Activated naive CD8-positive, alpha-beta T cell treated with anti-CD3 and anti-CD28 coated beads, Interleukin-2, amount 50 U/mL, for 24 hours (primary cell): ENCODE data around the gene UBE4B.
"Not testable (repeated sequence)": the region's sequence is repeated elsewhere in the genome, so short reads cannot be mapped to it uniquely, and the experiment has no call there.

ENCODE experiments used
- ATAC-seq: fragments of 150-1000 bp; cut with Tn5 transposase; one replicate; pipeline ENCODE4 v1.10.0; 2021
- DNase-seq: peaks from one replicate; pipeline ENCODE4 v3.0.0; 2021
- H3K27ac Mint-ChIP-seq: one replicate; pipeline ENCODE4 v1.8.0; 2021; ENCODE audit warnings: mild to moderate bottlenecking, mixed read lengths
- H3K27me3 Mint-ChIP-seq: one replicate; pipeline ENCODE4 v1.8.0; 2021; ENCODE audit warnings: mixed read lengths
- H3K36me3 Mint-ChIP-seq: one replicate; pipeline ENCODE4 v1.8.0; 2021; ENCODE audit warnings: low read depth, mixed read lengths
- H3K4me1 Mint-ChIP-seq: one replicate; pipeline ENCODE4 v1.8.0; 2021; ENCODE audit warnings: mixed read lengths
- H3K4me3 Mint-ChIP-seq: one replicate; pipeline ENCODE4 v1.8.0; 2021; ENCODE audit warnings: mild to moderate bottlenecking, moderate library complexity, mixed read lengths
- H3K9me3 Mint-ChIP-seq: one replicate; pipeline ENCODE4 v1.8.0; 2021; ENCODE audit warnings: mixed read lengths

Gene UBE4B

GRCh38 chr1:10032590-10033358 is at the start of gene UBE4B:
Gene UBE4B (plus strand): TSS chr1:10032958. CDS start chr1:10033671, 713 bp downstream.
- Mint-ChIP-seq H3K4me3 (peak within 1 kb of the TSS; percentile 91), H3K27me3 (no peaks in the 10 kb centered on the region), H3K36me3 (no peaks in the 10 kb centered on the region), H3K4me1 (peaks cover 22% of the 10 kb centered on the region), H3K9me3 (no peaks in the 10 kb centered on the region), H3K27ac (peak within 1 kb of the TSS; percentile 94)
- peak; percentile 99 for DNase-seq
- ATAC-seq = peak; percentile 97

GRCh38 chr1:9984253-9984652 is 48.5 kb upstream of the UBE4B start:
- H3K27ac Mint-ChIP-seq = no peak overlapping the region
- peaks cover 6% of the 10 kb centered on the region for H3K36me3 Mint-ChIP-seq
- H3K27me3 Mint-ChIP-seq = no peaks in the 10 kb centered on the region
- DNase-seq (no peak), ATAC-seq (no peak)
- no peak overlapping the region for H3K4me3 Mint-ChIP-seq
- H3K4me1 Mint-ChIP-seq = no peaks in the 10 kb centered on the region
- H3K9me3 Mint-ChIP-seq = no peaks in the 10 kb centered on the region

DNA sequence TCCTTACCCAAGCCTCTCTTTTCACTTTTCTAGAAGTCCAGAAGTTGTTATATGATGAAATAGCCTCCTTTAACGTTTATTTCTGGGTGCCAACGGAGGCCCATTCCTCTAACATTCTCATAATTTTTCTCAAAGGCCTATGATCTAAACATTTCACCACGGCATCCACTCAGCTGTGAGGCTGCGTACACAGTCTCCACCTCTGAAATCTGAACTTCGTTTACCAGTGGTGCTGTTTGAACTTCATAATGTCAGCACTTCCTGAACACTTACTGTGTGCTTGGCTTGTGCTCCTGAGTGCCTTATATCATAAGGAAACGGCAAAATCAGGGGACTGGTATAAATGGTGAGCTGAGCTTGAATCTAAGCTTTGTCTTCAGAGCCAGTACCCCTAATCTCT is 47.8 kb upstream of the UBE4B start:
- H3K27me3 Mint-ChIP-seq = no peaks in the 10 kb centered on the region
- no peak for DNase-seq
- no peak overlapping the region for H3K27ac Mint-ChIP-seq
- H3K4me3 Mint-ChIP-seq = no peak overlapping the region
- no peaks in the 10 kb centered on the region for H3K9me3 Mint-ChIP-seq
- peaks cover 6% of the 10 kb centered on the region for H3K36me3 Mint-ChIP-seq
- ATAC-seq = no peak
- no peaks in the 10 kb centered on the region for H3K4me1 Mint-ChIP-seq

GRCh38 chr1:9989773-9990172 is 43.0 kb upstream of the UBE4B start:
- Mint-ChIP-seq H3K36me3 (no peaks in the 10 kb centered on the region), H3K27ac (no peak overlapping the region), H3K4me3 (no peak overlapping the region), H3K9me3 (no peaks in the 10 kb centered on the region), H3K4me1 (peaks cover 2% of the 10 kb centered on the region), H3K27me3 (peaks cover 7% of the 10 kb centered on the region)
- DNase-seq (no peak), ATAC-seq (no peak)

GRCh38 chr1:9990944-9991343 is 41.8 kb upstream of the UBE4B start:
- H3K9me3 Mint-ChIP-seq = no peaks in the 10 kb centered on the region
- H3K27ac Mint-ChIP-seq = no peak overlapping the region
- DNase-seq (no peak), ATAC-seq (no peak)
- H3K4me3 Mint-ChIP-seq = no peak overlapping the region
- H3K27me3 Mint-ChIP-seq = peaks cover 9% of the 10 kb centered on the region
- H3K4me1 Mint-ChIP-seq = peaks cover 2% of the 10 kb centered on the region
- H3K36me3 Mint-ChIP-seq = no peaks in the 10 kb centered on the region

- DNase-seq (no peak), ATAC-seq (no peak)
- Mint-ChIP-seq H3K4me3 (no peak overlapping the region), H3K27ac (no peak overlapping the region), H3K9me3 (no peaks in the 10 kb centered on the region), H3K4me1 (peaks cover 4% of the 10 kb centered on the region), H3K27me3 (peaks cover 16% of the 10 kb centered on the region), H3K36me3 (no peaks in the 10 kb centered on the region)
Observed at GRCh38 chr1:9992910-9993309, 39.8 kb upstream of the UBE4B start.

DNA sequence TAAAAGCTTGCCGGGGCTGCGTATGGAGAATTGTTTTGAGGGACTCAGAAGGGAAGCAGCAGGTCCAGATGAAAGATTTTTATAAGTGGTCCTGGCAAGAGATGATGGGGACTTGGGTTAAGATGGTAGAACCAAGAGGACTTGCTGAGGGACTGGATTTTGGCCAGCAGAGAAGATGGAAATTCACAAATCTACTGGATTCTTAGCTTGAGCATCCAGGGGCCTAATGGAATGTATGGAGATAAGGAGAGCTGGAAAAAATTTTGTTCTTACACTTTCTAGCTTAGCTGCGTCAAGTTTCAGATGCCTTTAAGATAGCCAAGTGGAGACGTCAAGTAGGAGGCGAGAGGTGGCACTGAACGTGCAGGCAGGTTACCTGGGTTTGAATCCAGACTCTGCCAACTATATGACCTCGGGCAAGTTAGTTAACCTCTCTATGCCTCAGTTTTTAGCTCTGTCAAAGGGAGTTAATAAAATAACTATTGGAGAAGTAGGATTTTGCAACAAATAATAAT is 39.1 kb upstream of the UBE4B start:
- Mint-ChIP-seq H3K27ac (no peak overlapping the region), H3K4me1 (peaks cover 6% of the 10 kb centered on the region), H3K36me3 (no peaks in the 10 kb centered on the region), H3K27me3 (peaks cover 23% of the 10 kb centered on the region), H3K4me3 (no peak overlapping the region), H3K9me3 (peaks cover under 1% of the 10 kb centered on the region)
- no peak for DNase-seq
- no peak for ATAC-seq

DNA sequence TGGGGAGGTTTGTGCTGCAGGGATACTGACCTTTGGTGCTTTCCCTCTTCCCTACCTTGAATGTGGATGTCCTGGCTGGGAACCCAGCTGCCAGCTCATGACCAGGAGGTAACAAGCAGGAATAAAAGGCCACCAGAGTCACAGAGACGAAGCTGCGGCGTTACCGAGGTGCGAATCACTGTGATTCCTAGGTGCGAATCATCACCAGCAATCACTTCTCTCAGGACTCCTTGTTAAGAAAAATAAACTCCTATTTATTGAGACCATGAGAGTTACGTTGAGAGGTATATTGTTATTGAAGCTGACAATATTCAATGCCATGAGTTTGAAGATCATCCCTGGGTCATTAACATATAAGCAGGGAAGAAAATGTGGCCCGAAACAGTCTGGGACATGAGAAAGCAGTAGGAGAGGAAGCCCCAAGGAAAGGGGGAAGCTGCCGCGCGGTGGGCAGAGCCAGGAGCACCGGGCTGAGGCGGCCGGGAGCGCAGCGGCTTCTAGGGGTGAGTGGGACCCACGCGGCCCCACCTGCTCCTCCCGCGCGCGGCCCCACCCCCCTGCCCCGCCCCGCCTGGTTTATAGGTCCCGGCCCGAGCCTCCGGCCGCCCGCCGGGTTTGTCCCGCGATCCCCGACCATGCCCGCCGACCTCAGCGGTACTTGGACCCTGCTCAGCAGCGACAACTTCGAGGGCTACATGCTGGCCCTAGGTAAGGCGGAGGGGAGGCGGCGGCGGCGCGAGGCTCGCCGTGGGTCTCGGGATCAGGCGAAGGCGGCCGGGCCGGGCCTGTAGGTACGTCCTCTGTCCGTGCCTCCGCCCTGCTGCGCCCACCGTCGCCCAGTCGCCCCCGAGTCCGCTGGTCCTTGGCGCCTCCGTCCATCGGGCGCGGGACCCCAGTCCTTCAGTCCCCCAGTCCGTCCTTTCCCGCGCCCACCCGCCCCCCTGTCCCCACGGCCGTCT is 35.9 kb upstream of the UBE4B start, which contains the start of gene RBP7:
RBP7 (plus strand) TSS at position 605 of the 959 bp plus-strand sequence; CDS start at position 636, 31 bp downstream.
- H3K27ac Mint-ChIP-seq = no peak within 1 kb of the TSS
- DNase-seq = peak; percentile 12

GRCh38 chr1:10001016-10001665 is 31.6 kb upstream of the UBE4B start:
- peaks cover 4% of the 10 kb centered on the region for H3K9me3 Mint-ChIP-seq
- ATAC-seq = no peak
- H3K27ac Mint-ChIP-seq = no peak overlapping the region

More for the DNA sequence above, 35.9 kb upstream of the UBE4B start, which contains the start of gene RBP7:
- ATAC-seq = no peak
- Mint-ChIP-seq H3K9me3 (peaks cover 4% of the 10 kb centered on the region), H3K4me1 (peaks cover 6% of the 10 kb centered on the region), H3K27me3 (peaks cover 32% of the 10 kb centered on the region), H3K4me3 (peak within 1 kb of the TSS; percentile 59), H3K36me3 (peaks cover 2% of the 10 kb centered on the region)

DNA sequence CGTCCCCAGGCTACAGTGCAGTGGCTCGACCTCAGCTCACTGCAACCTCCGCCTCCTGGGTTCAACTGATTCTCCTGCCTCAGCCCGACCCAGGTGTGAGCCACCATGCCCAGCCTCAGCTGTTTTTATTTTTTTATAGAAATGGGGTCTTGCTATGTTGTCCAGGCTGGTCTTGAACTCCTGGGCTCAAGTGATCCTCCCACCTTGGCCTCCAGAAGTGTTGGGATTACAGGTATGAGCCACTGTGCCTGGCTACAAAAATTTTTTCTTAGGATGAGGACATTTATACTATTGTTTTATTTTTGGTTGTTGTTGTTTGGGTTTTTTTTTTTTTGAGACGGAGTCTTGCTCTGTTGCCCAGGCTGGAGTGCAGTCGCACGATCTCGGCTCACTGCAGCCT is 27.5 kb upstream of the UBE4B start:
- H3K27ac Mint-ChIP-seq, DNase-seq, H3K4me1 Mint-ChIP-seq, H3K4me3 Mint-ChIP-seq, H3K36me3 Mint-ChIP-seq, ATAC-seq, H3K9me3 Mint-ChIP-seq: not testable (repeated sequence)
- peaks cover 13% of the 10 kb centered on the region for H3K27me3 Mint-ChIP-seq

More at GRCh38 chr1:10001016-10001665, 31.6 kb upstream of the UBE4B start:
- Mint-ChIP-seq H3K36me3 (peaks cover 2% of the 10 kb centered on the region), H3K4me3 (no peak overlapping the region), H3K4me1 (peaks cover 6% of the 10 kb centered on the region), H3K27me3 (peaks cover 32% of the 10 kb centered on the region)
- DNase-seq = no peak

DNA sequence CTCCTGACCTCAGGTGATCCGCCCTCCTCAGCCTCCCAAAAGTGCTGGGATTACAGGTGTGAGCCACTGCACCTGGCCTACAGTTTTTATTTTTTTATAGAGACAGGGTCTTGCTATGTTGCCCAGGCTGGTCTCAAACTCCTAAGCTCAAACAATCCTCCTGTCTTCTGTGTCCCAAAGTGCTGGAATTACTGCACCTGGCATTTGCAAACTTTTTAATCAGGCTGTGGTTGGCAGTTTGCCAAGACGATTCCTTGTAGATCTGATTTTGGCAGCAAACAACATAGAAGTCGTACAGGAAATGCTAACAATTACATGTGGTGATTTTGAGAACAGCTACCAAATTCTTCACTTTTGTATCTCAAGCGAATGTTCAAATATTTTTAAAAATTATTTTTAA is 25.6 kb upstream of the UBE4B start:
- H3K4me3 Mint-ChIP-seq = no peak overlapping the region
- no peaks in the 10 kb centered on the region for H3K4me1 Mint-ChIP-seq
- H3K36me3 Mint-ChIP-seq = no peaks in the 10 kb centered on the region
- DNase-seq = no peak
- ATAC-seq = no peak
- peaks cover 6% of the 10 kb centered on the region for H3K27me3 Mint-ChIP-seq
- no peak overlapping the region for H3K27ac Mint-ChIP-seq
- no peaks in the 10 kb centered on the region for H3K9me3 Mint-ChIP-seq

DNA sequence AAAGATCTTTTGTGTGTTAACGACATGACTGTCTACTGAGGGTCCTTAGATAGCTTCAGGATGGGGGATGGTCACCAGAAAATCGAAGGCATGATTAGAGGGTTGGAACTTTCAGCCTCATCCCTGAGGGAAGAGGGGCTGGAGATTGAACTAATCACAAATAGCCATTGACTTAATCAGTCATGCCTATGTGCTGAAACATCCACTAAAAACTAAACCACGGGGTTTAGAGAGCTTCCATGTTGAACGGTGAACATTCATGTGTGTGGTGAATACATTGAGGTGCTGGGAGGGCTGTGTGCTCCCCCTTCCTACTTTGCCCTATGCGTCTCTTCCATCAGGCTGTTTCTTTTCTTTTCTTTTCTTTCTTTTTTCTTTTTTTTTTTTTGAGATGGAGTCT is 18.7 kb upstream of the UBE4B start:
- no peaks in the 10 kb centered on the region for H3K27me3 Mint-ChIP-seq
- no peak for DNase-seq
- no peak for ATAC-seq
- H3K4me3 Mint-ChIP-seq = no peak overlapping the region
- H3K36me3 Mint-ChIP-seq = no peaks in the 10 kb centered on the region
- no peaks in the 10 kb centered on the region for H3K4me1 Mint-ChIP-seq
- no peak overlapping the region for H3K27ac Mint-ChIP-seq
- no peaks in the 10 kb centered on the region for H3K9me3 Mint-ChIP-seq

DNA sequence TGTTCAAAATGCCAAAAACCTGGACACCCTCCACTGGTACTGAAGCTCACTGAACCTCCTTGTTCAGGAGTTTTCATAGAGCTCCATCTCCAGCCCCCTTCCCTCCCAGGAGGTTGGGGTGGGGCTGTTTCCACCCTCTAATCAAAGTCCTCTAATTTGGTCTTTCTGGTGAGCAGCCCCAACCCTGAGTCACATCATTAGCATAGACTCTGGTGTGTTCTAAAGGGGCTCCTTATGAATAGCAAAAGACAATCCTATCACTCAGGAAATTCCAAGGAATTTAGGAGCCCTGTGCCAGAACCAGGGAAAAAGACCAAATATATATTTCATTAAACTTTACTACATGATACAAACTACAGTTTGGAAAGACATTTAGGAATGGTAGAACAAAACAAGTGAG is 13.2 kb upstream of the UBE4B start:
- H3K4me3 Mint-ChIP-seq = no peak overlapping the region
- H3K27me3 Mint-ChIP-seq = peaks cover 2% of the 10 kb centered on the region
- no peaks in the 10 kb centered on the region for H3K9me3 Mint-ChIP-seq
- no peaks in the 10 kb centered on the region for H3K36me3 Mint-ChIP-seq
- DNase-seq (no peak), ATAC-seq (no peak)
- H3K4me1 Mint-ChIP-seq = no peaks in the 10 kb centered on the region
- no peak overlapping the region for H3K27ac Mint-ChIP-seq

GRCh38 chr1:10020086-10020485 is 12.7 kb upstream of the UBE4B start:
- ATAC-seq = no peak
- DNase-seq = no peak
- peaks cover 2% of the 10 kb centered on the region for H3K27me3 Mint-ChIP-seq
- no peak overlapping the region for H3K4me3 Mint-ChIP-seq
- H3K4me1 Mint-ChIP-seq = no peaks in the 10 kb centered on the region
- H3K36me3 Mint-ChIP-seq = no peaks in the 10 kb centered on the region
- H3K27ac Mint-ChIP-seq = no peak overlapping the region
- H3K9me3 Mint-ChIP-seq = no peaks in the 10 kb centered on the region
